K562 (cell line): ENCODE measurements around the gene SCFD2. TPM values are rescaled to one million over a fixed set of nuclear protein-coding genes. Genes with fewer than 3 reads are reported as not detected.

Experiments
- ATAC-seq: fragments of 200-7000 bp; cut with Tn5 transposase; 3 replicates; pipeline ENCODE4 v1.9.1; 2020; ENCODE audit warnings: moderate library complexity
- BruUV-seq: library from RNA; stranded (reverse); fragments of 400-500 nt; replicated peaks from 2 replicates; lab custom pipeline; 2021; lab: Mats Ljungman, UMichigan
- CTCF ChIA-PET: fragments of 300-600 bp; formaldehyde crosslinking; extraction: SDS; loops from one replicate; lab custom pipeline; 2021; ENCODE audit warnings: low intra/inter-chr PET ratio; lab: Yijun Ruan, JAX
- POLR2A ChIA-PET: fragments of 300-600, 350-650 bp; sonication (Branson Sonifier 250); formaldehyde crosslinking; extraction: SDS; loops from one replicate; lab custom pipeline; 2021; ENCODE audit warnings: antibody characterized with exemption, inconsistent platforms; lab: Yijun Ruan, JAX
- DNase-seq, 4 experiments: peaks; one replicate each; pipeline versions ENCODE4 v3.0.0 to v3.0.0-alpha.2; 2011 to 2018; ENCODE audit warnings: low spot score in 3 of 4, mixed read lengths in 3 of 4; ENCODE audit errors: extremely low read depth in 1 of 4
- FAIRE-seq: peaks from 2 replicates; lab custom pipeline; 2011; peaks lifted over from hg19 to GRCh38; lab: Jason Lieb, UNC
- H2AFZ ChIP-seq: 2 replicates; pipeline ENCODE4 v1.6.0; 2011; ENCODE audit warnings: low read depth, low read length, control low read depth, inconsistent platforms
- H3K27ac ChIP-seq: fragments of 200-600 bp; 3 replicates; pipeline ENCODE4 v1.8.0; 2011; ENCODE audit warnings: low read depth, mild to moderate bottlenecking, control low read depth, inconsistent platforms, low read length, moderate library complexity, mixed read lengths; ENCODE audit errors: extremely low read depth
- H3K27me3 ChIP-seq, 2 experiments: fragments of 300-600 bp in 1 of 2; 2 replicates in 1 of 2; 3 replicates in 1 of 2; pipeline versions ENCODE4 v1.6.0 to v1.8.0; 2011; ENCODE audit warnings: inconsistent platforms in 2 of 2, low read length in 2 of 2, mild to moderate bottlenecking in 1 of 2, mixed read lengths in 1 of 2, moderate library complexity in 1 of 2; ENCODE audit not compliant: control insufficient read depth in 2 of 2, insufficient read depth in 2 of 2
- H3K36me3 ChIP-seq: fragments of 300-600 bp; 3 replicates; pipeline ENCODE4 v1.8.0; 2011; ENCODE audit warnings: mild to moderate bottlenecking, low read length, inconsistent platforms; ENCODE audit not compliant: control insufficient read depth, insufficient read depth
- H3K4me1 ChIP-seq, 2 experiments: fragments of 200-600 bp in 1 of 2; replicated peaks in 1 of 2; 2 replicates in 1 of 2; 3 replicates in 1 of 2; pipeline versions ENCODE4 v1.5.1 to v1.8.0; 2011; ENCODE audit warnings: inconsistent platforms in 2 of 2, low read length in 2 of 2, mild to moderate bottlenecking in 1 of 2, mixed read lengths in 1 of 2, moderate library complexity in 1 of 2; ENCODE audit not compliant: control insufficient read depth in 2 of 2, insufficient read depth in 2 of 2
- H3K4me2 ChIP-seq: 2 replicates; pipeline ENCODE4 v1.6.1; 2011; ENCODE audit warnings: low read length, control low read depth, inconsistent platforms, mixed read lengths; ENCODE audit not compliant: insufficient read depth
- H3K4me3 ChIP-seq: fragments of 200-600 bp; sonication (generic), shearing (Covaris generic); 2 replicates; pipeline ENCODE4 v1.5.1; 2016; ENCODE audit warnings: control low read depth, inconsistent platforms
- H3K79me2 ChIP-seq: fragments of 200-600 bp; 3 replicates; pipeline ENCODE4 v1.8.0; 2011; ENCODE audit warnings: low read length, inconsistent platforms; ENCODE audit not compliant: control insufficient read depth, insufficient read depth
- H3K9ac ChIP-seq, 2 experiments: 2 replicates each; pipeline versions ENCODE4 v1.6.0 to v1.6.1; 2011; ENCODE audit warnings: low read depth in 2 of 2, low read length in 2 of 2, control low read depth in 1 of 2, inconsistent platforms in 1 of 2, mild to moderate bottlenecking in 1 of 2, mixed read lengths in 1 of 2; ENCODE audit not compliant: insufficient read depth in 1 of 2
- H3K9me1 ChIP-seq: one replicate; pipeline ENCODE4 v1.6.0; 2011; ENCODE audit warnings: inconsistent platforms, mild to moderate bottlenecking, low read length, moderate library complexity; ENCODE audit not compliant: control insufficient read depth, insufficient read depth
- H3K9me3 ChIP-seq: replicated peaks from 2 replicates; pipeline ENCODE4 v1.5.1; 2011; ENCODE audit warnings: low read depth, low read length, inconsistent platforms; ENCODE audit not compliant: control insufficient read depth, insufficient read depth
- H4K20me1 ChIP-seq: replicated peaks from 2 replicates; pipeline ENCODE4 v1.6.1; 2011; ENCODE audit warnings: low read length, inconsistent platforms, mixed read lengths; ENCODE audit not compliant: control insufficient read depth, insufficient read depth
- CEBPB ChIP-seq: fragments of 450-650 bp; IDR thresholded peaks from 2 replicates; pipeline ENCODE4 v1.6.1; 2016; ENCODE audit warnings: missing genetic modification characterization, missing compliant biosample characterization
- CTBP1 ChIP-seq: fragments of 450-650 bp; IDR thresholded peaks from 2 replicates; pipeline ENCODE4 v1.6.1; 2016; ENCODE audit warnings: borderline replicate concordance
- E2F3 ChIP-seq: fragments of 250-450 bp; sonication (Bioruptor Pico); IDR thresholded peaks from 2 replicates; pipeline ENCODE4 v1.4.0; 2020; ENCODE audit warnings: mild to moderate bottlenecking
- E2F5 ChIP-seq: sonication (generic); formaldehyde crosslinking; IDR thresholded peaks from 2 replicates; pipeline ENCODE4 v1.8.0; 2022; ENCODE audit warnings: mild to moderate bottlenecking, missing genetic modification reagents
- FOS ChIP-seq: IDR thresholded peaks from 3 replicates; pipeline ENCODE4 v1.6.1; 2011; ENCODE audit not compliant: insufficient read length; ENCODE audit errors: extremely low read depth
- HCFC1 ChIP-seq: IDR thresholded peaks from 2 replicates; pipeline ENCODE4 v1.6.1; 2012; ENCODE audit warnings: low read depth, low read length, improper control_type of control experiment
- HDAC8 ChIP-seq: fragments of 450-650 bp; IDR thresholded peaks from 2 replicates; pipeline ENCODE4 v1.6.1; 2016; ENCODE audit warnings: mild to moderate bottlenecking, missing genetic modification characterization, moderate library complexity, missing compliant biosample characterization
- KAT8 ChIP-seq: fragments of 450-650 bp; IDR thresholded peaks from 2 replicates; pipeline ENCODE4 v1.6.1; 2016; ENCODE audit warnings: low read depth, mild to moderate bottlenecking
- NR4A1 ChIP-seq, 2 experiments: fragments of 250-450 bp in 1 of 2; fragments of 450-650 bp in 1 of 2; sonication (Bioruptor Pico) in 1 of 2; IDR thresholded peaks; 2 replicates each; pipeline versions ENCODE4 v1.4.0 to v1.6.1; 2016 to 2020; ENCODE audit warnings: mild to moderate bottlenecking in 2 of 2, missing compliant biosample characterization in 1 of 2, missing genetic modification characterization in 1 of 2, moderate library complexity in 1 of 2
- PHTF2 ChIP-seq: fragments of 250-450 bp; sonication (Bioruptor Pico); IDR thresholded peaks from 2 replicates; pipeline ENCODE4 v1.5.0; 2021; ENCODE audit warnings: mild to moderate bottlenecking
- SIN3A ChIP-seq, 2 experiments: fragments of 150-350 bp in 1 of 2; IDR thresholded peaks; 2 replicates each; pipeline ENCODE4 v1.6.1; 2011 to 2016; ENCODE audit warnings: borderline replicate concordance in 2 of 2, low read depth in 2 of 2, low read length in 2 of 2, mild to moderate bottlenecking in 2 of 2, moderate library complexity in 2 of 2; ENCODE audit not compliant: control insufficient read depth in 1 of 2
- TRIM28 ChIP-seq: fragments of 450-650 bp; IDR thresholded peaks from 2 replicates; pipeline ENCODE4 v1.6.1; 2017
- XRCC5 ChIP-seq: fragments of 200-400 bp; formaldehyde crosslinking; IDR thresholded peaks from 2 replicates; pipeline ENCODE4 v1.6.1; 2017; ENCODE audit warnings: low read depth, mild to moderate bottlenecking, low read length
- ZNF121 ChIP-seq: sonication (generic); formaldehyde crosslinking; conservative IDR thresholded peaks from 2 replicates; pipeline ENCODE4 v1.8.0; 2022; ENCODE audit warnings: missing genetic modification reagents
- WGBS: fragments of 100-300 bp; shearing (Covaris generic); methylation state at CpG from one replicate; pipeline ENCODE4 v1.1.6; 2016; ENCODE audit warnings: low coverage, mixed read lengths; ENCODE audit not compliant: insufficient coverage; ENCODE audit errors: missing lambda C conversion rate; 5-methylcytosine and 5-hydroxymethylcytosine counted together
- in situ Hi-C: fragments of 300-500 bp; cut with MboI; formaldehyde crosslinking; loops from 4 replicates; pipeline ENCODE4 v1.15.0; 2018; ENCODE audit warnings: inconsistent platforms, mixed read lengths
- intact Hi-C: fragments of 100-400 bp; cut with micrococcal nuclease; formaldehyde crosslinking; loops from 2 replicates; pipeline ENCODE4 v1.14.2; 2022
- polyA plus RNA-seq, 8 experiments: library from polyadenylated mRNA; depleted of rRNA in 4 of 8; stranded (reverse) in 5 of 8; unstranded in 3 of 8; fragments of >200 nt; fragmentation: Nextera tagmentation in 2 of 8; fragmentation: Illumina TruSeq in 1 of 8; extraction: Ambion mirVana in 2 of 8; extraction: Trizol in 1 of 8; gene quantifications; 2 replicates each; pipeline versions ENCODE4 v1.2.1 to v1.2.3, GENCODE V29; 2011 to 2014; ENCODE audit warnings: inconsistent platforms in 1 of 8, missing spikeins in 1 of 8
- total RNA-seq, 7 experiments: library from RNA; depleted of rRNA in 6 of 7; stranded (reverse); fragments of >200 nt in 6 of 7; fragmentation: Illumina TruSeq in 2 of 7; extraction: Trizol in 2 of 7; gene quantifications; 2 replicates each; pipeline versions ENCODE4 v1.2.1 to v1.2.3, GENCODE V29; 2011 to 2021; ENCODE audit warnings: low replicate concordance in 1 of 7
- TF ChIP-seq, protein P1 (sequence below), 2 experiments: fragments of 450-650 bp; IDR thresholded peaks; 2 replicates each; pipeline ENCODE4 v1.6.1; 2018; ENCODE audit warnings: mild to moderate bottlenecking in 2 of 2, low read depth in 1 of 2; ENCODE audit not compliant: partially characterized antibody in 2 of 2
- TF ChIP-seq, protein P2 (sequence below): sonication (generic); formaldehyde crosslinking; IDR thresholded peaks from 2 replicates; pipeline ENCODE4 v1.8.0; 2022; ENCODE audit warnings: missing genetic modification reagents, mild to moderate bottlenecking, borderline replicate concordance

SCFD2 gene
- total and polyA plus RNA-seq, 9 of the 15 experiments (the other 6 are each of a cell fraction or from before 2014, with no cell fraction given), result 5.7 to 30.3 (median 22.8) TPM

GRCh38 chr4:53007024-53007423, 358.8 kb downstream of the SCFD2 start:
- ChIA-PET CTCF (no interaction called here), POLR2A (no interaction called here)
- intact Hi-C loops, result no loop called here
- H3K9me1 ChIP-seq, result no peaks in the 10 kb centered on the region
- H3K4me3 ChIP-seq, result no peak overlapping the region
- no peaks in the 10 kb centered on the region for H4K20me1 ChIP-seq
- no peaks in the 10 kb centered on the region for H3K36me3 ChIP-seq
- no peak overlapping the region for H3K9ac ChIP-seq
- DNase-seq, result no peak
- ATAC-seq, result no peak
- WGBS, result 66% methylated on average over 3 of the region's 4 CpGs
- in situ Hi-C loops, result loop anchor here (25.0 kb wide), 1 partner anchor 805 kb away; no protein-coding TSS in a partner anchor
- FAIRE-seq, result no peak
- no peak overlapping the region for H3K4me2 ChIP-seq
- H3K27ac ChIP-seq, result no peak overlapping the region
- no peak overlapping the region for H2AFZ ChIP-seq
- H3K79me2 ChIP-seq, result no peaks in the 10 kb centered on the region
- no TSS peak for BruUV-seq
- no peaks in the 10 kb centered on the region for H3K27me3 ChIP-seq
- H3K4me1 ChIP-seq, result no peaks in the 10 kb centered on the region
- H3K9me3 ChIP-seq, result no peaks in the 10 kb centered on the region
- no peak for TF ChIP-seq NR4A1 (CRISPR knock-in tag; IDR thresholded peaks at IDR 0.05)
- no peak for TF ChIP-seq NR4A1 (tag; IDR thresholded peaks at IDR 0.05)
- no peak for TF ChIP-seq SIN3A (IDR thresholded peaks at IDR 0.05; ENCODE audit: borderline replicate concordance in 2 of 2, control insufficient read depth in 1 of 2, low read depth in 2 of 2, low read length in 2 of 2)
- TF ChIP-seq CEBPB (tag), result no peak
- no peak for TF ChIP-seq TRIM28
- no peak for TF ChIP-seq E2F3
- TF ChIP-seq HDAC8 (tag), result no peak
- no peak for TF ChIP-seq CTBP1
- no peak for TF ChIP-seq E2F5 (CRISPR knock-in tag)
- TF ChIP-seq ZNF121 (CRISPR knock-in tag), result no peak
- TF ChIP-seq XRCC5, result no peak
- TF ChIP-seq FOS, result no peak
- TF ChIP-seq PHTF2 (CRISPR knock-in tag), result no peak
- TF ChIP-seq KAT8, result no peak
- TF ChIP-seq, protein P1, sequence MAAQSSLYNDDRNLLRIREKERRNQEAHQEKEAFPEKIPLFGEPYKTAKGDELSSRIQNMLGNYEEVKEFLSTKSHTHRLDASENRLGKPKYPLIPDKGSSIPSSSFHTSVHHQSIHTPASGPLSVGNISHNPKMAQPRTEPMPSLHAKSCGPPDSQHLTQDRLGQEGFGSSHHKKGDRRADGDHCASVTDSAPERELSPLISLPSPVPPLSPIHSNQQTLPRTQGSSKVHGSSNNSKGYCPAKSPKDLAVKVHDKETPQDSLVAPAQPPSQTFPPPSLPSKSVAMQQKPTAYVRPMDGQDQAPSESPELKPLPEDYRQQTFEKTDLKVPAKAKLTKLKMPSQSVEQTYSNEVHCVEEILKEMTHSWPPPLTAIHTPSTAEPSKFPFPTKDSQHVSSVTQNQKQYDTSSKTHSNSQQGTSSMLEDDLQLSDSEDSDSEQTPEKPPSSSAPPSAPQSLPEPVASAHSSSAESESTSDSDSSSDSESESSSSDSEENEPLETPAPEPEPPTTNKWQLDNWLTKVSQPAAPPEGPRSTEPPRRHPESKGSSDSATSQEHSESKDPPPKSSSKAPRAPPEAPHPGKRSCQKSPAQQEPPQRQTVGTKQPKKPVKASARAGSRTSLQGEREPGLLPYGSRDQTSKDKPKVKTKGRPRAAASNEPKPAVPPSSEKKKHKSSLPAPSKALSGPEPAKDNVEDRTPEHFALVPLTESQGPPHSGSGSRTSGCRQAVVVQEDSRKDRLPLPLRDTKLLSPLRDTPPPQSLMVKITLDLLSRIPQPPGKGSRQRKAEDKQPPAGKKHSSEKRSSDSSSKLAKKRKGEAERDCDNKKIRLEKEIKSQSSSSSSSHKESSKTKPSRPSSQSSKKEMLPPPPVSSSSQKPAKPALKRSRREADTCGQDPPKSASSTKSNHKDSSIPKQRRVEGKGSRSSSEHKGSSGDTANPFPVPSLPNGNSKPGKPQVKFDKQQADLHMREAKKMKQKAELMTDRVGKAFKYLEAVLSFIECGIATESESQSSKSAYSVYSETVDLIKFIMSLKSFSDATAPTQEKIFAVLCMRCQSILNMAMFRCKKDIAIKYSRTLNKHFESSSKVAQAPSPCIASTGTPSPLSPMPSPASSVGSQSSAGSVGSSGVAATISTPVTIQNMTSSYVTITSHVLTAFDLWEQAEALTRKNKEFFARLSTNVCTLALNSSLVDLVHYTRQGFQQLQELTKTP (IDR thresholded peaks at IDR 0.05; ENCODE audit: low read depth in 1 of 2, partially characterized antibody in 2 of 2), result no peak
- no peak for TF ChIP-seq HCFC1
- TF ChIP-seq, protein P2, sequence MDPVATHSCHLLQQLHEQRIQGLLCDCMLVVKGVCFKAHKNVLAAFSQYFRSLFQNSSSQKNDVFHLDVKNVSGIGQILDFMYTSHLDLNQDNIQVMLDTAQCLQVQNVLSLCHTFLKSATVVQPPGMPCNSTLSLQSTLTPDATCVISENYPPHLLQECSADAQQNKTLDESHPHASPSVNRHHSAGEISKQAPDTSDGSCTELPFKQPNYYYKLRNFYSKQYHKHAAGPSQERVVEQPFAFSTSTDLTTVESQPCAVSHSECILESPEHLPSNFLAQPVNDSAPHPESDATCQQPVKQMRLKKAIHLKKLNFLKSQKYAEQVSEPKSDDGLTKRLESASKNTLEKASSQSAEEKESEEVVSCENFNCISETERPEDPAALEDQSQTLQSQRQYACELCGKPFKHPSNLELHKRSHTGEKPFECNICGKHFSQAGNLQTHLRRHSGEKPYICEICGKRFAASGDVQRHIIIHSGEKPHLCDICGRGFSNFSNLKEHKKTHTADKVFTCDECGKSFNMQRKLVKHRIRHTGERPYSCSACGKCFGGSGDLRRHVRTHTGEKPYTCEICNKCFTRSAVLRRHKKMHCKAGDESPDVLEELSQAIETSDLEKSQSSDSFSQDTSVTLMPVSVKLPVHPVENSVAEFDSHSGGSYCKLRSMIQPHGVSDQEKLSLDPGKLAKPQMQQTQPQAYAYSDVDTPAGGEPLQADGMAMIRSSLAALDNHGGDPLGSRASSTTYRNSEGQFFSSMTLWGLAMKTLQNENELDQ (CRISPR knock-in tag), result no peak
